A549 (cell line): ENCODE data around the gene NKD1. TPM values are rescaled to one million over a fixed set of nuclear protein-coding genes. Genes with fewer than 3 reads are reported as not detected.

ENCODE experiments used
- ATAC-seq, 2 experiments: fragments of 200-7000 bp in 1 of 2; fragments of >200 bp in 1 of 2; cut with Nextera tagmentation in 1 of 2; cut with Tn5 transposase in 1 of 2; 3 replicates each; pipeline versions ENCODE4 v1.8.0 to v1.9.1; 2018 to 2020; ENCODE audit warnings: mild to moderate bottlenecking in 1 of 2, moderate library complexity in 1 of 2
- CTCF ChIA-PET: fragments of 300-600 bp; sonication (Branson Sonifier 250); formaldehyde crosslinking; extraction: SDS; loops from one replicate; lab custom pipeline; 2021; ENCODE audit warnings: antibody characterized with exemption, inconsistent platforms; lab: Yijun Ruan, JAX
- POLR2A ChIA-PET: fragments of 350-600 bp; formaldehyde crosslinking; extraction: SDS; loops from one replicate; lab custom pipeline; 2021; ENCODE audit warnings: antibody characterized with exemption, inconsistent platforms; lab: Yijun Ruan, JAX
- DNase-seq, 2 experiments: peaks; one replicate each; pipeline versions ENCODE4 v3.0.0 to v3.0.0-alpha.2; 2011 to 2016; ENCODE audit warnings: low read depth in 1 of 2, low spot score in 1 of 2
- FAIRE-seq: peaks from 2 replicates; lab custom pipeline; 2011; peaks lifted over from hg19 to GRCh38; lab: Jason Lieb, UNC
- H3K27ac ChIP-seq, 2 experiments: fragments of >200 bp; sonication (Bioruptor Twin); formaldehyde crosslinking; 3 replicates each; pipeline ENCODE4 v1.5.1; 2016 to 2017
- H3K4me1 ChIP-seq: fragments of >200 bp; sonication (Bioruptor Twin); formaldehyde crosslinking; 3 replicates; pipeline ENCODE4 v1.6.1; 2016
- H3K4me2 ChIP-seq: fragments of >200 bp; sonication (Bioruptor Twin); formaldehyde crosslinking; 3 replicates; pipeline ENCODE4 v1.6.1; 2016
- H3K4me3 ChIP-seq: fragments of >200 bp; sonication (Bioruptor Twin); formaldehyde crosslinking; 3 replicates; pipeline ENCODE4 v1.5.1; 2016
- H3K9me3 ChIP-seq: fragments of >200 bp; sonication (Bioruptor Twin); formaldehyde crosslinking; 3 replicates; pipeline ENCODE4 v1.6.1; 2016
- CBX8 ChIP-seq: fragments of 200-600 bp; sonication (generic); IDR thresholded peaks from 2 replicates; pipeline ENCODE4 v1.6.1; 2016
- FOXS1 ChIP-seq: fragments of 250-450 bp; sonication (Bioruptor Pico); IDR thresholded peaks from 2 replicates; pipeline ENCODE4 v1.5.0; 2020; ENCODE audit warnings: mild to moderate bottlenecking, moderate library complexity
- GATA3 ChIP-seq: IDR thresholded peaks from 2 replicates; pipeline ENCODE4 v1.6.1; 2012; ENCODE audit warnings: borderline replicate concordance
- HOXB13 ChIP-seq: fragments of 250-450 bp; sonication (Bioruptor Pico); IDR thresholded peaks from 2 replicates; pipeline ENCODE4 v1.5.0; 2020; ENCODE audit warnings: low read depth, mild to moderate bottlenecking, moderate library complexity
- HOXB5 ChIP-seq: fragments of 250-450 bp; sonication (Bioruptor Pico); IDR thresholded peaks from 2 replicates; pipeline ENCODE4 v1.5.0; 2020; ENCODE audit warnings: mild to moderate bottlenecking, moderate library complexity
- MYC ChIP-seq: IDR thresholded peaks from 2 replicates; pipeline ENCODE4 v1.6.1; 2012; ENCODE audit warnings: mild to moderate bottlenecking, inconsistent platforms, low read length, improper control_type of control experiment, borderline replicate concordance
- PHF8 ChIP-seq: fragments of 200-600 bp; sonication (generic); IDR thresholded peaks from 2 replicates; pipeline ENCODE4 v1.6.1; 2016; ENCODE audit warnings: low read depth, mild to moderate bottlenecking, antibody characterized with exemption, moderate library complexity, borderline replicate concordance
- POLR2A ChIP-seq: IDR thresholded peaks from 2 replicates; pipeline ENCODE4 v1.6.1; 2012; ENCODE audit warnings: mild to moderate bottlenecking, low read length
- TP53 ChIP-seq: fragments of 250-450 bp; sonication (Bioruptor Pico); IDR thresholded peaks from 2 replicates; pipeline ENCODE4 v1.5.0; 2021; ENCODE audit warnings: mild to moderate bottlenecking, moderate library complexity
- ZFP36 ChIP-seq: fragments of 450-650 bp; IDR thresholded peaks from 2 replicates; pipeline ENCODE4 v1.6.1; 2014; ENCODE audit warnings: borderline replicate concordance; ENCODE audit not compliant: partially characterized antibody
- WGBS: methylation state at CpG from one replicate; pipeline ENCODE4 v1.1.6; 2017; ENCODE audit errors: missing lambda C conversion rate; 5-methylcytosine and 5-hydroxymethylcytosine counted together
- polyA plus RNA-seq, 4 experiments: library from polyadenylated mRNA; depleted of rRNA in 3 of 4; stranded (reverse); fragments of >200 nt; fragmentation: RNase III in 1 of 4; extraction: RNeasy Plus Mini Kit Qiagen cat#74134 plus additional on column Dnase treatment in 1 of 4; gene quantifications; 2 replicates in 3 of 4; 3 replicates in 1 of 4; pipeline ENCODE4 v1.2.3, GENCODE V29; 2011 to 2017
- TF ChIP-seq, protein P1 (sequence below): fragments of >200 bp; sonication (Bioruptor Twin); formaldehyde crosslinking; IDR thresholded peaks from 3 replicates; pipeline ENCODE4 v1.6.1; 2016
- TF ChIP-seq, protein P2 (sequence below): fragments of >200 bp; sonication (Bioruptor Twin); formaldehyde crosslinking; IDR thresholded peaks from 3 replicates; pipeline ENCODE4 v1.5.1; 2016
- TF ChIP-seq, protein P3 (sequence below): fragments of 450-650 bp; IDR thresholded peaks from 2 replicates; pipeline ENCODE4 v1.6.1; 2014; ENCODE audit warnings: antibody characterized with exemption
- TF ChIP-seq, protein P4 (sequence below): fragments of 200-600 bp; sonication (generic); IDR thresholded peaks from 2 replicates; pipeline ENCODE4 v1.6.1; 2016; ENCODE audit warnings: antibody characterized with exemption, mild to moderate bottlenecking, moderate library complexity
- TF ChIP-seq, protein P5 (sequence below): IDR thresholded peaks from 2 replicates; pipeline ENCODE4 v1.6.1; 2012
- TF ChIP-seq, protein P6 (sequence below): fragments of 250-450 bp; sonication (Bioruptor Pico); IDR thresholded peaks from 2 replicates; pipeline ENCODE4 v1.5.0; 2021; ENCODE audit warnings: mild to moderate bottlenecking, moderate library complexity, borderline replicate concordance
- TF ChIP-seq, protein P7 (sequence below): IDR thresholded peaks from 2 replicates; pipeline ENCODE4 v1.6.1; 2012; ENCODE audit warnings: low read depth, borderline replicate concordance
- TF ChIP-seq, protein P8 (sequence below): fragments of 150-350 bp; IDR thresholded peaks from 2 replicates; pipeline ENCODE4 v1.6.1; 2014; ENCODE audit warnings: low read depth, mild to moderate bottlenecking, low read length

NKD1 gene
- polyA plus RNA-seq, 2 of the 4 experiments (the other 2 are of a cell fraction): 0.10 to 0.19 TPM

DNA sequence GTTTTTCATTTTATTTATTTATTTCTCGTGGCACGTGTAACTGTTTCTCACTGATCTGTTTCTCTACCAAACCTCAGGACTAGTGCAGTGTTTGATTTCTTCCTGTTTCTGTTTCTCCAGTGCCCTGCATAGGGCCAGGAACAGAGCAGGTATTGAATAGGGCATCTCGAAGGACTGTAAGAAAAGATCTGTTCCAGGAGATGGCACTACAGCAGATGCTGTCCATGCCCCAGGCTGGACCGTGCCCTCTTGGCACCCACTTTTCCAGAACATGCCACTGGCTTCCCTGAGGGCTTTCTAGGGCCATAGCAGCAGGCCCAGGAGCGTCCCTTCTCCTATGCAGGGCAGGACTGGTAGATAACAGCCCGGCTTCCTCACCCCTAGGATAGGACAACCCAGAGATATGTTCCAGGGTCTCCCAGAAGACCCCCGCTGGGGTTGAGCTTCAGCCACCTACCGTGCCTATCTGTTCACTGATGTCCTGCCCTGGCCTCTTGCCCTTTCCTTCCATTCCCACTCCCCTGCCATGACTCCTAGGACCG, 128.6 kb downstream of the NKD1 start:
- WGBS: 28% methylated on average over 8 of the region's 9 CpGs
- no peak for FAIRE-seq

DNA sequence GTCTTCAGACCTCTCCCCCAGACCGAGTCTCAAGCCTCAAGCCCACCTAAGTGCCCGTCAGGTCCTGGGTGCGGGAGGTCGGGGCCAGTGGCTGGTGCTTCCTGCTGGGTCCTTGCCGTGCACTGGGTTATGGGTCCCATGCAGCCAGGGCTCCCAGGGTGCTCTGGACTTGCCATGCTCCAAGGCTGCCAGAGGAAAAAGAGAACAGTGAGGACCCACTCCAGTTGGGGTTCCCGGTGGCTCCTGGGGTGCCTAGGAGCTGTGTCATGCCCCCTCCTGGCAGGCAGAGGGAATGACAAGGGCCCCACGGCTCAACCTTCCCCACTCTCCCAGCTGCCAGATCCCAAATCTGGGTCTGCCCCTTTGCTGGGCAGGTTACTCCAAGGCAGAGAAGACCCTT, 129.2 kb downstream of the NKD1 start:
- POLR2A ChIA-PET: no interaction called here
- TF ChIP-seq, protein P1, sequence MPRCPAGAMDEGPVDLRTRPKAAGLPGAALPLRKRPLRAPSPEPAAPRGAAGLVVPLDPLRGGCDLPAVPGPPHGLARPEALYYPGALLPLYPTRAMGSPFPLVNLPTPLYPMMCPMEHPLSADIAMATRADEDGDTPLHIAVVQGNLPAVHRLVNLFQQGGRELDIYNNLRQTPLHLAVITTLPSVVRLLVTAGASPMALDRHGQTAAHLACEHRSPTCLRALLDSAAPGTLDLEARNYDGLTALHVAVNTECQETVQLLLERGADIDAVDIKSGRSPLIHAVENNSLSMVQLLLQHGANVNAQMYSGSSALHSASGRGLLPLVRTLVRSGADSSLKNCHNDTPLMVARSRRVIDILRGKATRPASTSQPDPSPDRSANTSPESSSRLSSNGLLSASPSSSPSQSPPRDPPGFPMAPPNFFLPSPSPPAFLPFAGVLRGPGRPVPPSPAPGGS: no peak
- TF ChIP-seq, protein P2, sequence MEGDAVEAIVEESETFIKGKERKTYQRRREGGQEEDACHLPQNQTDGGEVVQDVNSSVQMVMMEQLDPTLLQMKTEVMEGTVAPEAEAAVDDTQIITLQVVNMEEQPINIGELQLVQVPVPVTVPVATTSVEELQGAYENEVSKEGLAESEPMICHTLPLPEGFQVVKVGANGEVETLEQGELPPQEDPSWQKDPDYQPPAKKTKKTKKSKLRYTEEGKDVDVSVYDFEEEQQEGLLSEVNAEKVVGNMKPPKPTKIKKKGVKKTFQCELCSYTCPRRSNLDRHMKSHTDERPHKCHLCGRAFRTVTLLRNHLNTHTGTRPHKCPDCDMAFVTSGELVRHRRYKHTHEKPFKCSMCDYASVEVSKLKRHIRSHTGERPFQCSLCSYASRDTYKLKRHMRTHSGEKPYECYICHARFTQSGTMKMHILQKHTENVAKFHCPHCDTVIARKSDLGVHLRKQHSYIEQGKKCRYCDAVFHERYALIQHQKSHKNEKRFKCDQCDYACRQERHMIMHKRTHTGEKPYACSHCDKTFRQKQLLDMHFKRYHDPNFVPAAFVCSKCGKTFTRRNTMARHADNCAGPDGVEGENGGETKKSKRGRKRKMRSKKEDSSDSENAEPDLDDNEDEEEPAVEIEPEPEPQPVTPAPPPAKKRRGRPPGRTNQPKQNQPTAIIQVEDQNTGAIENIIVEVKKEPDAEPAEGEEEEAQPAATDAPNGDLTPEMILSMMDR: 0 out of 3 replicates have a peak, but pooled peaks have one; percentile 10
- Histone ChIP-seq H3K27ac (no peak overlapping the region), H3K9me3 (peaks cover 17% of the 10 kb centered on the region), H3K4me2 (no peak overlapping the region), H3K4me3 (no peak overlapping the region), H3K4me1 (no peaks in the 10 kb centered on the region)
- WGBS: 43% methylated on average over 7 of the region's 7 CpGs
- no peak for DNase-seq
- ATAC-seq: peak in 1 of 2 experiments; percentile 22; a peak in 1 of 6 replicates
- CTCF ChIA-PET: interaction anchor here (0.6 to 4.7 kb wide), 4 partner anchors 8 to 129 kb away, joined by 3 to 24 read pairs (median 3); no protein-coding TSS in a partner anchor
- no peak for FAIRE-seq

More for the DNA sequence above, 128.6 kb downstream of the NKD1 start:
- POLR2A ChIA-PET: no interaction called here
- Histone ChIP-seq H3K27ac (no peak overlapping the region), H3K4me2 (no peak overlapping the region), H3K4me3 (no peak overlapping the region), H3K9me3 (peaks cover 23% of the 10 kb centered on the region), H3K4me1 (no peaks in the 10 kb centered on the region)
- TF ChIP-seq, protein P3, sequence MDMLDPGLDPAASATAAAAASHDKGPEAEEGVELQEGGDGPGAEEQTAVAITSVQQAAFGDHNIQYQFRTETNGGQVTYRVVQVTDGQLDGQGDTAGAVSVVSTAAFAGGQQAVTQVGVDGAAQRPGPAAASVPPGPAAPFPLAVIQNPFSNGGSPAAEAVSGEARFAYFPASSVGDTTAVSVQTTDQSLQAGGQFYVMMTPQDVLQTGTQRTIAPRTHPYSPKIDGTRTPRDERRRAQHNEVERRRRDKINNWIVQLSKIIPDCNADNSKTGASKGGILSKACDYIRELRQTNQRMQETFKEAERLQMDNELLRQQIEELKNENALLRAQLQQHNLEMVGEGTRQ: no peak
- TF ChIP-seq POLR2A: no peak
- TF ChIP-seq, protein P4, sequence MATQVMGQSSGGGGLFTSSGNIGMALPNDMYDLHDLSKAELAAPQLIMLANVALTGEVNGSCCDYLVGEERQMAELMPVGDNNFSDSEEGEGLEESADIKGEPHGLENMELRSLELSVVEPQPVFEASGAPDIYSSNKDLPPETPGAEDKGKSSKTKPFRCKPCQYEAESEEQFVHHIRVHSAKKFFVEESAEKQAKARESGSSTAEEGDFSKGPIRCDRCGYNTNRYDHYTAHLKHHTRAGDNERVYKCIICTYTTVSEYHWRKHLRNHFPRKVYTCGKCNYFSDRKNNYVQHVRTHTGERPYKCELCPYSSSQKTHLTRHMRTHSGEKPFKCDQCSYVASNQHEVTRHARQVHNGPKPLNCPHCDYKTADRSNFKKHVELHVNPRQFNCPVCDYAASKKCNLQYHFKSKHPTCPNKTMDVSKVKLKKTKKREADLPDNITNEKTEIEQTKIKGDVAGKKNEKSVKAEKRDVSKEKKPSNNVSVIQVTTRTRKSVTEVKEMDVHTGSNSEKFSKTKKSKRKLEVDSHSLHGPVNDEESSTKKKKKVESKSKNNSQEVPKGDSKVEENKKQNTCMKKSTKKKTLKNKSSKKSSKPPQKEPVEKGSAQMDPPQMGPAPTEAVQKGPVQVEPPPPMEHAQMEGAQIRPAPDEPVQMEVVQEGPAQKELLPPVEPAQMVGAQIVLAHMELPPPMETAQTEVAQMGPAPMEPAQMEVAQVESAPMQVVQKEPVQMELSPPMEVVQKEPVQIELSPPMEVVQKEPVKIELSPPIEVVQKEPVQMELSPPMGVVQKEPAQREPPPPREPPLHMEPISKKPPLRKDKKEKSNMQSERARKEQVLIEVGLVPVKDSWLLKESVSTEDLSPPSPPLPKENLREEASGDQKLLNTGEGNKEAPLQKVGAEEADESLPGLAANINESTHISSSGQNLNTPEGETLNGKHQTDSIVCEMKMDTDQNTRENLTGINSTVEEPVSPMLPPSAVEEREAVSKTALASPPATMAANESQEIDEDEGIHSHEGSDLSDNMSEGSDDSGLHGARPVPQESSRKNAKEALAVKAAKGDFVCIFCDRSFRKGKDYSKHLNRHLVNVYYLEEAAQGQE: no peak
- TF ChIP-seq FOXS1 (CRISPR knock-in tag): no peak
- TF ChIP-seq ZFP36: no peak
- TF ChIP-seq, protein P5, sequence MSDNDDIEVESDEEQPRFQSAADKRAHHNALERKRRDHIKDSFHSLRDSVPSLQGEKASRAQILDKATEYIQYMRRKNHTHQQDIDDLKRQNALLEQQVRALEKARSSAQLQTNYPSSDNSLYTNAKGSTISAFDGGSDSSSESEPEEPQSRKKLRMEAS: no peak
- no peak for TF ChIP-seq HOXB5 (CRISPR knock-in tag)
- TF ChIP-seq, protein P6, sequence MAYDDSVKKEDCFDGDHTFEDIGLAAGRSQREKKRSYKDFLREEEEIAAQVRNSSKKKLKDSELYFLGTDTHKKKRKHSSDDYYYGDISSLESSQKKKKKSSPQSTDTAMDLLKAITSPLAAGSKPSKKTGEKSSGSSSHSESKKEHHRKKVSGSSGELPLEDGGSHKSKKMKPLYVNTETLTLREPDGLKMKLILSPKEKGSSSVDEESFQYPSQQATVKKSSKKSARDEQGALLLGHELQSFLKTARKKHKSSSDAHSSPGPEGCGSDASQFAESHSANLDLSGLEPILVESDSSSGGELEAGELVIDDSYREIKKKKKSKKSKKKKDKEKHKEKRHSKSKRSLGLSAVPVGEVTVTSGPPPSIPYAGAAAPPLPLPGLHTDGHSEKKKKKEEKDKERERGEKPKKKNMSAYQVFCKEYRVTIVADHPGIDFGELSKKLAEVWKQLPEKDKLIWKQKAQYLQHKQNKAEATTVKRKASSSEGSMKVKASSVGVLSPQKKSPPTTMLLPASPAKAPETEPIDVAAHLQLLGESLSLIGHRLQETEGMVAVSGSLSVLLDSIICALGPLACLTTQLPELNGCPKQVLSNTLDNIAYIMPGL (CRISPR knock-in tag): no peak
- TF ChIP-seq HOXB13 (CRISPR knock-in tag): no peak
- TF ChIP-seq, protein P7, sequence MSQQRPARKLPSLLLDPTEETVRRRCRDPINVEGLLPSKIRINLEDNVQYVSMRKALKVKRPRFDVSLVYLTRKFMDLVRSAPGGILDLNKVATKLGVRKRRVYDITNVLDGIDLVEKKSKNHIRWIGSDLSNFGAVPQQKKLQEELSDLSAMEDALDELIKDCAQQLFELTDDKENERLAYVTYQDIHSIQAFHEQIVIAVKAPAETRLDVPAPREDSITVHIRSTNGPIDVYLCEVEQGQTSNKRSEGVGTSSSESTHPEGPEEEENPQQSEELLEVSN: no peak
- no peak for TF ChIP-seq MYC
- TF ChIP-seq CBX8: no peak
- no peak for TF ChIP-seq GATA3
- TF ChIP-seq, protein P8, sequence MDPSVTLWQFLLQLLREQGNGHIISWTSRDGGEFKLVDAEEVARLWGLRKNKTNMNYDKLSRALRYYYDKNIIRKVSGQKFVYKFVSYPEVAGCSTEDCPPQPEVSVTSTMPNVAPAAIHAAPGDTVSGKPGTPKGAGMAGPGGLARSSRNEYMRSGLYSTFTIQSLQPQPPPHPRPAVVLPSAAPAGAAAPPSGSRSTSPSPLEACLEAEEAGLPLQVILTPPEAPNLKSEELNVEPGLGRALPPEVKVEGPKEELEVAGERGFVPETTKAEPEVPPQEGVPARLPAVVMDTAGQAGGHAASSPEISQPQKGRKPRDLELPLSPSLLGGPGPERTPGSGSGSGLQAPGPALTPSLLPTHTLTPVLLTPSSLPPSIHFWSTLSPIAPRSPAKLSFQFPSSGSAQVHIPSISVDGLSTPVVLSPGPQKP: no peak
- TF ChIP-seq TP53 (CRISPR knock-in tag): no peak
- no peak for TF ChIP-seq PHF8
- ATAC-seq (peak; percentile 54 to 55; a peak in 3 of 6 replicates), DNase-seq (no peak)
- CTCF ChIA-PET: interaction anchor here (0.6 to 1.8 kb wide), 4 partner anchors 9 to 130 kb away, joined by 3 to 9 read pairs (median 3); no protein-coding TSS in a partner anchor
